Left ventricle myocardium superior (tissue), 1 donor: ENCODE results near the gene SLC6A17. TPM values are rescaled to one million over a fixed set of nuclear protein-coding genes. Genes with fewer than 3 reads are reported as not detected.

ENCODE experiments used
- ATAC-seq: fragments of 200-7000 bp; cut with Tn5 transposase; one replicate; pipeline ENCODE4 v1.9.1; 2020; ENCODE audit warnings: mild to moderate bottlenecking, moderate library complexity
- DNase-seq: peaks from one replicate; pipeline ENCODE4 v3.0.0-alpha.2; 2020
- intact Hi-C: fragments of 100-400 bp; cut with micrococcal nuclease; formaldehyde crosslinking; loops from one replicate; pipeline ENCODE4 v1.11.0; 2022
- total RNA-seq: library from RNA; stranded (reverse); fragmentation: NEBNext Ultra II Directional; extraction: Animal tissue kit (Norgen Biotek cat#: 25700); gene quantifications from one replicate; pipeline ENCODE4 v1.2.1, GENCODE V29; 2021
- donor health status: DM: no; HTN: yes; CAD: no; lungs with severe emphysema.

Gene SLC6A17
- total RNA-seq, 1 donor from 2014 or later = not detected

DNA sequence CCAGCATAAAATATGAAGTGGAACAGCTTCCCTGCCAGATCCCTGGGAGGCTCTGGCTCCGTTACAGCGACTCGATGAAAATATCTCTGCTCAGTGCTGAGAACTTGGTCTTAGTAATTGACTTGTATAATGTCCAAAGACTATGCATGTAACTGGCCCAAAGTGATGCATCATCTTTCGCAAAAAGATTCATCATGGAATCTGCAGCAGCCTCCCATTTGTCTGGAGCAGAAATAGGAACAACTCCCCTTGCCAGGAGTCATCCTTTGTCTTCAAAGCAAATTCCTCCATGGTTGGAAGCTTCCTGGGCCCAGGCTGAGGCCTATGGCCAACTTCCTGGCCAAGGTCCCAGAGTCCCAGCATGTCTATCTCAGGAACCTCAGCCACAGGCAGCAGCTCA, 16.9 kb upstream of the SLC6A17 start:
- intact Hi-C loops = no loop called here
- DNase-seq (no peak), ATAC-seq (no peak)

DNA sequence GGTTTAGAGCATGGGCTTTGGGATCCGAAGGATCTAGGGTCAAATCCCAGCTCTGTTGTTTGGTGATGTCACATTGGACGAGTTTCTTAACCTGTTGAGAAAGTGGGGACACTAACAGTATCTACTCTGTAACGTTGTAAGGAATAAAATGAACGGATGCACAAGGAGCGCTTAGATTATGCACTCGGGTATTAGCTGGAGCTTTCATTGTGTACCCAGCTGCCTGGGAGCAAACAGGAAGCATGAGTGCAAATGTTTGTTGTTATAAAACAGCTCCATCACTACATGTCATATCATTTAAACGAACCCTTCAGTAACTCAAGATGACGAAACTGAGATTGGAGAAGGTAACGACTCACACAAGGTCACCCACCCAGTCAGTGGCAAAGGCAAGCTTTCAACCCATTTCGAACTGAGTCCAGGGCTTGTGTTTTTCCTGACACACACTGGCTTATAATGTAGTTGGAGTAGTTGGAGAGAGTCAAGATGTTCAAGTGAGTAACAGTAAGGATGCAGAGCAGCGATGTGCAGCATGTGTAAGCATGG, 16.2 kb upstream of the SLC6A17 start:
- ATAC-seq (no peak), DNase-seq (no peak)
- intact Hi-C loops = no loop called here

DNA sequence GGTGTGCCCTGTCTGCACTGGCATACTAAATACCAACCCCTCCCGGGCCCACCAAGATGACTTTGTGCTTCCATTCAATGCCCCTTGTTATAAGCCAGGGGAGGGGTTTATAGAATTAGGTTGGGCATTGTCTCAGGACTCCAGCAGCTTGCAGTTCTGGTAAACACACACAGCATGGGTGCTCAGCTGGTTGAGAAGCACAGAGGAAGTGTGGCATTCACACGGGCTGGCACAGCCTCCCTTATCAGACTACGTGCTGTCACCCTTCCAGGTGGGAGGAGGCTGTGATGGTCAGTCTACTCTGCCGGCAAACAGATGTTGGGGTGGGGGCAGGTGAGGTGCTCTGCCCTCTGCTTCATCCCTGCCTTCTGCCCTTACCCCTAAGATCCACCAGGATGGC, 15.0 kb upstream of the SLC6A17 start:
- intact Hi-C loops = no loop called here
- no peak for DNase-seq
- no peak for ATAC-seq

DNA sequence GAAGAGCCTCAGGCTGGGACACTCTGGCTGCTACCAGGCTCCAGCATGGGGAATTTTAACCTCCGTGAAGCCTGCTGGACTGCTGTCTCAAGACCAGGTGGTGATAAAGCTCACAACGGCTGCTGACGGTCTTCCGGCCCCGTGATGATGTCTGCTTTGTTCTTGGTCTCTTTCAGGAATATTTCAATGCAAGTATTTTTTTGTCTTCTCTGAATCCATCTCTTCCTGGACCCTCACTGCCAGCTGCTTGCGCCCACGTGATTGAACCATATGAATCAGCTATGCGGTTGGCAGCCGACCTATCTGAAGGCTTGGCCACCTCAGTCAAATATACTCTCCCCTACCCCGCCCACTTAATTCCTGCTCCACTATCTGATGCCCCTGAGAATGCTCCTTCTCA, 14.6 kb upstream of the SLC6A17 start:
- DNase-seq = no peak
- no peak for ATAC-seq
- intact Hi-C loops = no loop called here

DNA sequence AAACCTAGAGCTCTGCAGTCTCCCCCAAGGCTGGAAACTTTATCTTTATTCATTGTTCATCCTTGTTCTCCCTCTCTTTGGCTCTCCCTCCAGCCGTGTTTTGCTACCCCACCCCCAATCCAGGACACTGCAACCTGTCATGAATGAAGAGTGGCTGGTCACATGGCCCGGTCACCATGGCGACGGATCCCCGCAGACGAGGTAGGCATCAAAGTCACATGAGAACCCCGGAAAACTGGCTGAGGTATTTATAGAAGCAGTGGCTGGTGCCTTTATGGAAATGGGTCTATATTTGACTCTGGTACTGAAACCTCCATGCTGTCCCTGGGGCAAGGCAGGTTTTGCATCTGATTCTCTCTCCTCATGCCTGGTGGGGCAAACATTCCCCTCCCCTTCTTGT, 13.4 kb upstream of the SLC6A17 start:
- intact Hi-C loops = no loop called here
- DNase-seq = peak; percentile 54
- peak; percentile 56 for ATAC-seq

DNA sequence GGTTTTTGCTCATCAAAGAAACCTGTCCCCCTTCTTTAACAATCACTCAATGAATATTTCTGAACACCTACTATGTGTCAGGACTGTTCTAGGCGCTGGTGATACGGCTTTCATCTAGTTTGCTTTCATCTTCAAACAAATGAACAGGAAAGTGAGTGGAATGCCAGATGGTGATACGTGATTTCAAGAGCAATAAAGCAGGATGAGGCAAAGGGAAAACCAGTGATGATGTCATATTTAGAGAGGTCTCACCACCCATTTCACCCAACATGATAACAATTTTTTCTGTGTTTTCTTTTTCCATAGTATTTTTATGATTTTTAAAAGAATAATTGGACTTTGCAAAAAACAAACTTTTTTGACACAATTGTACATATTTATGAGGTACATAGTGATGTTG, 11.3 kb upstream of the SLC6A17 start:
- DNase-seq (no peak), ATAC-seq (no peak)
- intact Hi-C loops = no loop called here

DNA sequence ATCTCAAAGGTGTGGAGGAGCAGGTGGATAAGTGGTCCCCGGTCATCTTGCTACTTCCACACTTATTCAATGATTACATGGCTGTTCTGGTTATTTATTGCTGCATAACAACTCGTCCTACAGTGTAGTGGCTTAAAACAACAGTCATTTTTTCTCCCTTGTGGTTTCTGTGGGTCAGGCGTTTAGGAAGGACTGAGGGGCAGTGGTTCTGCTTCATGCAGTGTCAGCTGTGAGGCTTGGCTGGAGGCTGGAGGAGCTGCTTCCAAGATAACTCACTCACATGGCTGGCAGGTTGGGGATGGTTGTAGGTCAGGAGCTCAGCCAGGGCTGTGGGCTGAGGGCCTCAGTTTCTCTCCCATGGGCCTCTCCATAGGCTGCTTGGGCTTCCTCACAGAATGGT, 5.9 kb upstream of the SLC6A17 start:
- no peak for DNase-seq
- intact Hi-C loops = no loop called here

DNA sequence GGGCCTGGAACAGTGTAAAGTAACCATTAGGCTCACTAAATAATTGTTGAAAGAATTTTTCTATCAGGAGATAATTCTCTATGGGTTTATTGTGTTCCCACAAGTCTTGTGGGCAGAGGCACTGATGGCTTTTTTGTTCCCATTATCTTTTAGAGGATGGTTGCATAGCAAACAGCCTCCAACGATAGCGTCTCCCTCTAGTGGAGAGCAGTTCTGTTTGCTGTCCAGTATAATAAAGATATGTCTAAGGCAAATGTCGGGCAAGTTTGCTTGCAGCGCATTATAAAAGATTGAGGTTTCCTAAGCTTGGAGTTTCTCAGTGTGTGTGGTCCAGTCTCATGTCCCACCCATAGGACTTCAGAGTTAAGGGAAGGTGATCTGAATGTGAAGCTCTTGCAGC, 1.3 kb upstream of the SLC6A17 start:
- ATAC-seq (no peak), DNase-seq (no peak)
- intact Hi-C loops = no loop called here

More for the DNA sequence above, 5.9 kb upstream of the SLC6A17 start:
- ATAC-seq = no peak

DNA sequence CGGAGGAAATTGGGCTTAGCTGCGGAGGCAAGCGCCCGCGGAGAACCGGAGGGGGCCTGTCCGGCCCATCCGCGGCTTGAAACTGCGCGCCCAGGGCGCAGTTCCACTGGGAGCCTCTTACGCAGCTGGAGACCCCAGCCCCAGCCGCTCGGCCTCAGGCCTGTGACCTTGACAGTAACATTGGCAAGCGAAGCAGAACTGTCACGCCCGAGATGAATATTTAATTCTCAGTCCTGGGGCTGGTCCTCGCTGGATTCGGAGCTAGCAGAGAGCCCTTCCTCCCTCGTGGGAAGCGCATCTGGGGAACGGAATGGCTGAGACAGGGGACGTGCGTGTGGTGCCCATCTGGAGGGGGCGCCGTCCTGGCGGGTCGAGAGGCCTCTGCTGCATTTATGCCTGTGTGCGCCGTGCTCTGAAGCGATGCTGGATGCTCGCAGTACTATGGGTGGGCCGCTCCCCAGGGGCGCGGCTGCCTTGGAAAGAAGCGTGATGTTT, 928 bp downstream of the SLC6A17 start:
- no peak for DNase-seq
- intact Hi-C loops = no loop called here
- no peak for ATAC-seq

DNA sequence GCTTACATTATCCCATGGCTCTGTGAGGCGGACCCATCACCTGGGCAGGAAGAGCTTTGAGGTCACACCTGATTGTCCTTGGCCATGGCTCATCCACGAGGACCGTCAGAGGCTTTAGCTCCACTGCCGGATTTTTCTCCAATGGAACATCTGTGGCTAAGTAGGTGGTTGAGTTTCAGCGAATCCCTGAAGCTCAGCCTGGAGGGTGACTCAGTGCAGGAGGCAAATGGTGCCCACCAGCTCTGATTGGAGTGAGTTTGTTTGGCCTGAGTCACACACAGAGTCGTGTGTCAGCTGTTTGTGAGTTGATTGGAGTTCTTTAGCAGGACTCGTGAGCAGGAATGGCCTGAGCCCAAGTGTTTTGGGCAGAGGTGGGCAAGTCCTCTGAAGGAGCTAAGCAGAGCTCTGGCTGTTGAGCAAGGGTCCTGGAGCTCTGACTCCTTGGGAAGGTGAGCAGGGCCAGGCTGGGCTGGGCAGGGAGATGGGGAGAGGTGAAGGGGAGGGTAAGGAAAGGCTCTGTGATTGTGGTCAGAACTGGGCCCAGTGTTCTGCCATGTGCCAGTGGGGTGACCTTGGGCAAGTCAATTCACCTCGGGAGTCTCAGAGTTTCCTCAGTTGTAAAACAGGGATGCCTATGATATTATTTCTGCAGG, 2.0 kb downstream of the SLC6A17 start:
- ATAC-seq = no peak
- no peak for DNase-seq
- intact Hi-C loops = no loop called here

DNA sequence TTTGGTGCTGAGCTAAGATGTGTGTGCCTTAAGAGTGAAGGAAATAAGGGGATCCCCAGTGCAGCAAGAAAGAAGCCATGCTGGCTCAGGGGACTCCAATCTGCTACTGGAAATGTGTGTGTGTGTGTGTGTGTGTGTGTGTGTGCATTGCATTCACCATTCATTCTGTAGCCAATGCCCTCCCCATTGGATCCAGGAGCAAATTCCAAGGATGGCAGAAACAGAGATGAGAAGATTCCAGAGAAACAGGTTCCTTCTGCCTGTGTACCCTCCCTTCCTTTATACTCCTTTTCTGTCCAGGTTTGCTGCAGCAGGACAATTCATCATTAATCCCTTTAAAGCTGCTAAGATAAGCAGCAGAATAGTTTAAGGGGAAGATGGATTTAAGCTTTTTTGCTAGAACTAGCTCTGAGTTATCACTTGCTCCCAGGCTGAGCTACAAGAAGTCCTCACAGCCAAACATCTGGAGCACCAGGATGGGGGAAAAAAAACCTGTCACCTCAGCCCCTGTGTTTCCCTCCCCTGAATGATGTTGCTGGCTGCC, 3.2 kb downstream of the SLC6A17 start:
- ATAC-seq = no peak
- DNase-seq = no peak
- intact Hi-C loops = no loop called here

DNA sequence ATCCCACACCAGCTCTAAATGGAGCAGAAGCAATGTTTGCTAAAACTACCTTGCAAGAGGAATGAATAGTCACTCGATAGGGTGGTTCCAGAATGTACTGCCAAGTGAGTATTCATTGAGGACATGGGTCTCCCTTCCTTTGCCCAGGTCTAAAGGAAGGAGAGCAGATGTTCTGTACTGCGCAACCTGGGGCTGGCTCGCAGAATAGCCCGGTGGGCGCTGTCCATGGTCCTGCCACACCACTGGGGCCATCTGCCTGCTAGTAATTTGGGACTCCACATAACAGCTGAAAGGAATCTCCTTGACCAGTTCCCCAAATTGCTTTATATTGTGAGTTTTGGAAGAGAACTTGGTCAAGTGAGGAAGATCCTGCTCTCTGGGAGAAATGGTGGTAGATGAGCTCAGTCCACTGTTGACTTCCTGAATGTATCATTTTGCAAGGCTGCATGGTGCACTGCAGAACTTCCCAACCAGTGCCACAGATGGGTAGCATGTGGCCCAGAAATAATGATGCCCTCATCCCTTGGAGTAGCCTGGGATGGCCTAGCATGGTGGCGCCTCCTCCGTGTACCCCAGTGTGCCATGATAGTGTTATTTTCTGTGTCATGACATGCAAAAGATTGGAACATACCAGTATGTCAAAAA, 5.7 kb downstream of the SLC6A17 start:
- ATAC-seq = peak; percentile 78
- intact Hi-C loops = no loop called here
- peak; percentile 75 for DNase-seq

DNA sequence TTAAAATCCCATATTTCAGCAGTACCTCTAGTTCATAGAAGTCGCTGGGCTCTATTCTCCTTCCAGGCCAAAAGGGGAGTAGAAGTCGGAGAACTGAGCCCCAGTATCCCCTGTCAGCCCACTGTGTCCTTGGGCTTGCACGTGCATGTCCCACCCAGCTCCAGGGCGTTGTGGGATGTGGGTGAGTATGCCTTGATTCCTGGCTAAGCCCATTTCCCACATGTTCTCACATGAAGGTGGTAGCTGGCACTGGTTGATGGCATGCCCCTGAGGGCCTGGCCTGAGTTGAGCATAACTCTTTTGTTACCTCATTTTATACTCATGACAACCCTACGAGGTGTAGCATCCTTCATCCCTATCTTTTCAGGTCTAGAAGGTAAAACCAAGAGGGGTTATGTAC, 8.0 kb downstream of the SLC6A17 start:
- no peak for DNase-seq
- intact Hi-C loops = no loop called here
- no peak for ATAC-seq

DNA sequence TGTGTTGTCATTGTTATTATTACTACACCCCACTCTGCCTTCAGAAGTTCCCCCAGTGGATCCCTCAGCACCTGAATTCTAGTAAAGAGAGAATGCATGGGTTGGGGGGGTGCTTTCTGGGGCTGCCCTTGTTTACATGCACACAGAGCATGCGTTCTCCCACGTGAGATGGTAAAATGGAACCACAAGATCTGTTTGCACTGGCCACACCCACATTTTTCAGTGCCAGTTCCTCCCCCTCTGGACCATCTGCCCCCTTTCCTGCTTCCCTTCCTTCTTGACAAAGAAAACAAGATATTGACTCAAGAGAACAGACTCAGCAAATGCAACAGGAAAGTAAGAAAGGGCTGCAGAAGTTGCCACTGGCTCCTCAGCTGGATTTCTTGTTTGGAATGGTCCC, 8.9 kb downstream of the SLC6A17 start:
- ATAC-seq (no peak), DNase-seq (no peak)
- intact Hi-C loops = no loop called here

DNA sequence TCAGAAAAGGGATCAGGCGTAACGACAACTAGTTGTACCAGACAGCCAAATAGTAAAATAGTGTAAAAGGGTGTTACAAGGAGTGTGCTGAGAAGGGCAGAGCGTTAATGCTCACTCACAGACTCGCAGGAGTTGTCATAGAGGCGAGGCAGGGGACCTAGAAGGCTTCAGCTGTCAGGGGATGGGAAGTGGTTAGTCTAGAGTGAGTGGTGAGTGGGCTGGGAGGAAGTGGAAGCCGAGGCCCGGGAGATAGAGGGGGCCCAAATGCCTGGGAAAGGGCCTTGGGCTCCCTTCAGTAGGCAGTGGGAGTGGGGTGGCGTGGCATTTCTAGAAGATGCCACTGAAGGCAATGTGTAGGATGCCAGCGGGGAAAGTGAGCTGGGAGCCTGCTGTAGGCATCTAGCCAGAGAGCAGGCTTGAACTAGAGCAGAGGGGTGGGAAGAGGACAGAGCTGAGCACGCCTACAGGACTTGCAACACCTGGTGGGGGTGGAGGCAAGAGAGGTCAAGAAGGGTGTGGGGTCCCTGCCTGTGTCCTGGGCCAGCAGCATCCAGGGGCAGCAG, 10.3 kb downstream of the SLC6A17 start:
- no peak for DNase-seq
- intact Hi-C loops = no loop called here
- ATAC-seq = no peak

DNA sequence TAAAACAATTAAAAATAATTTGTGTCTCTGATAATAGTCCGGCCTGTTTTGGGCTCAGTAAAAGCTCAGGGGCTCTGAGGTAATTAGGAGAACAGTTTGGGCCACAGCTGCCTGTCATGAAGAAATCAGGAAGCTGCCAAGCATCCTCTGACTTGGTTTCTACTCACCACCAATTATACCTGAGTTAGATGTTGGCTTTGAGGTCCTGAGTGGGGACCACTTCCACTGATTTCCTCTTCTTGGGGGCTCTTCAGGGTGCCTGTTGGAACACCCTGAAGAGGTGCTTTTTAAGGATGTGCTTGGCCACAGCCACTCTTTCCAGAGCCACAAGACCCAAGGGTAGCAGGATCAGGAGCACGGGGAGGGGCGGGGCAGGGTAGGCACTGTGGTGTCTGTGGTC, 10.9 kb downstream of the SLC6A17 start:
- ATAC-seq = no peak
- intact Hi-C loops = no loop called here

DNA sequence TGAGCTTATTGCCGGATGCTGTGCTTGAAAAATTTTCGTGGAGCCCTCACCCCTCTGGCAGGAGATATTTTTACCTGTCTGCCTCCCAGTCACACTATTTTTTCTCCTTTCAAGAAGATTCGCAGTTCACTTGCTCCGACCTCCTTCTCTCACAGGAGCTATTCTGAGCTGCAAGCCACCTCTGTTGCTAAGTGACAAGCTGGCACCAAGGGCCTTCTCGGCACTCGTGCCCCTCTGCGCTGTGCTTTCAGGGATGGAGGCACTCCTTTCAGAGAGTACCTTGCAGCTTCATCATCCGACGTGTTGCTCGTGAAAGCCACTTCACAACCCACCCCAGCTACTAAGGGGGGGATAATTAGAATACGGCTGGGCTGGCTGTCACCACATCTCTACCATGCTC, 11.6 kb downstream of the SLC6A17 start:
- intact Hi-C loops = no loop called here
- DNase-seq (no peak), ATAC-seq (no peak)

More for the DNA sequence above, 10.9 kb downstream of the SLC6A17 start:
- DNase-seq = no peak

DNA sequence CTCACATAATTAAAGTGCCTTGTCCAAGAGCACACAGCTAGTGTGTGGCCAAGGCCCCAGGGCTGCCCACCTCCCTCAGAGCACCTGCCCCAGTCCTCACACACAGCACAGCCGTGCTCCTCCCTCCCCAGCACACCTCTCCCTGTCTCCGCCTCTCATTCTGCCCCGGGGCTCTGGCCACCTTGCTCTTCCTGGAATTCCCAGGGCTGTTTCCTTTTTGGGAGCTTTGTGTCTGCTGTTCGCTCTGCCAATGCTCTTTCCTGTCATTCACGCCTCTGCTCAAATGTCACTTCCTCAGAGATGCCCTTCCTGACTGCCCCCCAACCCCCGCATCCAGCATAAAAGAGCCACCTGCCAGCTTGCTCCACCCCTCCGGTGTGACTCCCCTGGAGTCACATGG, 13.3 kb downstream of the SLC6A17 start:
- DNase-seq = no peak
- no peak for ATAC-seq
- intact Hi-C loops = no loop called here

DNA sequence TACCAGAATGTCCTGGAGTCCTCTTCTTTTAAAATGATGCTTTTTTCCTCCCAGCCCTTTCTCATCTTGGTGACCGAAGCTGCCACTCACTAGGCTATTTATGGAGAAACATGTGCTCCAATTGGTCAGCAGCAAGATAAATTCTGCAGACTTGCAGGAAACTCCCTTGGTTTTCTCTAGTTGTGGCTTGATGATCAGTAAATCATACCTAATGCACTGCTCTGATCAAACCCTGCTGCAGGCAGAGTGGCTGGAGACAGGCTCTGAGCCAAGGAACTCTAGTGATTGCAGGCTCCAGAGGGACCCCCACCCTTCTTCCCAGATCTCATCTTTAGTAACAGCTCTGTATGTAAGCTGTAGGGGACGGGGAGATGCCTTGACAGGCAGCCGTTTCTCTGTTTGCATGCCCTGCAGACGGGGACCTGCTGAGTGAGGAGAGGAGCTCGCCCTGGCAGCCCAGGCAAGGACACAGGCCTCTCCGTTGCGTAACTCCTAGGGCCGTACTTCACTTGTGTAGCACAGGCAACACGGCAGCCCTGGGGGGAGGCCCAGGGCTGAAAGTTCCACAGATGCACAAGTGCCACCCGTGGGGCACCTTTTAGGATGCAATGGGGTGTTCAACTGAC, 14.5 kb downstream of the SLC6A17 start:
- intact Hi-C loops = no loop called here
- ATAC-seq = peak; percentile 43
- no peak for DNase-seq

DNA sequence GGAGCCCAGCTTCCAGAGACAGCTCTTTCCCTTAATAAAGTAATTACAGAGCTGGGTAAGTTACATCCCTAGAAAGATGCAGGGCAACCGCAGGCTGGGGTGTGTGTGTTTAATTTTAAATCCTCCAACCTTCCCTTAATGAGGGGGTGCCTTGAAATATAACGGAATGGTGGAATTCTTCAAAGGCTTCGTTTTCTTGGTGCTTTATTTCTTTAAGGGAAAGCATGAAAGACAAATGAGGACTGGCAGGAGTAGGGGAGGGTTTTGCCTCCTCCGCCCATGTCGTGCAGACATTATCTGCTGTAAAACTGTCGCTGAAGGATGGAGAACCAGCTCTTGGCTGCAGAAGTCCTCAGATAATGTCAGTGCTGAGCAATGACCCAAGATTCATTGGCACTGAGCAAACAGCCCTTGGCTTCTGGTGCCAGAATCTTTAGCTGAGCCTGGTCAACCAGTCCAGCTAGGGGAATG, 15.5 kb downstream of the SLC6A17 start:
- ATAC-seq (peak; percentile 35), DNase-seq (no peak)
- intact Hi-C loops = no loop called here
